ENCODE measurements around the gene GABRA6.
"Not testable (repeated sequence)": the region's sequence is repeated elsewhere in the genome, so short reads cannot be mapped to it uniquely, and the experiment has no call there.

Gene GABRA6
- total RNA-seq: 0 reads per million in 3 experiments

GRCh38 chr5:161685461-161685860 is at the start of gene GABRA6:
Gene GABRA6, plus strand, starts transcription at chr5:161685721. Its CDS starts 269 bp downstream, at chr5:161685990.
- no peak for DNase-seq

- DNase-seq: no peak
Observed at GRCh38 chr5:161637591-161637990, 47.9 kb upstream of the GABRA6 start.

GRCh38 chr5:161641444-161641843 is 44.1 kb upstream of the GABRA6 start:
- no peak for DNase-seq

- DNase-seq: no peak
Observed at GRCh38 chr5:161645264-161645663, 40.3 kb upstream of the GABRA6 start.

GRCh38 chr5:161651926-161652325 is 33.6 kb upstream of the GABRA6 start:
- not testable (repeated sequence) for DNase-seq

- DNase-seq: no peak
Observed at GRCh38 chr5:161660806-161661205, 24.7 kb upstream of the GABRA6 start.

GRCh38 chr5:161663431-161663830 is 22.1 kb upstream of the GABRA6 start:
- DNase-seq: no peak

GRCh38 chr5:161676103-161676502 is 9.4 kb upstream of the GABRA6 start:
- DNase-seq: no peak

- no peak for DNase-seq
Observed at GRCh38 chr5:161686149-161686548, 628 bp downstream of the GABRA6 start.

- DNase-seq: no peak
Observed at GRCh38 chr5:161686881-161687280, 1.4 kb downstream of the GABRA6 start.

GRCh38 chr5:161687316-161687715 is 1.8 kb downstream of the GABRA6 start:
- no peak for DNase-seq

GRCh38 chr5:161691911-161692310 is 6.4 kb downstream of the GABRA6 start:
- no peak for DNase-seq

- DNase-seq: no peak
Observed at GRCh38 chr5:161697001-161697400, 11.5 kb downstream of the GABRA6 start.

GRCh38 chr5:161700065-161700464 is 14.5 kb downstream of the GABRA6 start:
- no peak for DNase-seq

- no peak for DNase-seq
Observed at GRCh38 chr5:161703528-161703927, 18.0 kb downstream of the GABRA6 start.

- no peak for DNase-seq
Observed at GRCh38 chr5:161707382-161707781, 21.9 kb downstream of the GABRA6 start.

GRCh38 chr5:161709239-161709638 is 23.7 kb downstream of the GABRA6 start:
- no peak for DNase-seq

GRCh38 chr5:161713042-161713441 is 27.5 kb downstream of the GABRA6 start:
- DNase-seq: no peak

- DNase-seq: no peak
Observed at GRCh38 chr5:161719157-161719556, 33.6 kb downstream of the GABRA6 start.

GRCh38 chr5:161720460-161720859 is 34.9 kb downstream of the GABRA6 start:
- no peak for DNase-seq

GRCh38 chr5:161734741-161735140 is 49.2 kb downstream of the GABRA6 start:
- DNase-seq: no peak

- no peak for DNase-seq
Observed at GRCh38 chr5:161740433-161740832, 54.9 kb downstream of the GABRA6 start.

- no peak for DNase-seq
Observed at GRCh38 chr5:161744276-161744675, 58.8 kb downstream of the GABRA6 start.

- DNase-seq: no peak
Observed at GRCh38 chr5:161745392-161745791, 59.9 kb downstream of the GABRA6 start.

- DNase-seq: no peak
Observed at GRCh38 chr5:161751265-161751664, 65.7 kb downstream of the GABRA6 start.
